ENCODE measurements around the gene DLG5. TPM values are rescaled to one million over a fixed set of nuclear protein-coding genes. Genes with fewer than 3 reads are reported as not detected.

DLG5 gene
- total RNA-seq, 3 donors from 2014 or later, result 43.0 to 192 (median 138) TPM

DNA sequence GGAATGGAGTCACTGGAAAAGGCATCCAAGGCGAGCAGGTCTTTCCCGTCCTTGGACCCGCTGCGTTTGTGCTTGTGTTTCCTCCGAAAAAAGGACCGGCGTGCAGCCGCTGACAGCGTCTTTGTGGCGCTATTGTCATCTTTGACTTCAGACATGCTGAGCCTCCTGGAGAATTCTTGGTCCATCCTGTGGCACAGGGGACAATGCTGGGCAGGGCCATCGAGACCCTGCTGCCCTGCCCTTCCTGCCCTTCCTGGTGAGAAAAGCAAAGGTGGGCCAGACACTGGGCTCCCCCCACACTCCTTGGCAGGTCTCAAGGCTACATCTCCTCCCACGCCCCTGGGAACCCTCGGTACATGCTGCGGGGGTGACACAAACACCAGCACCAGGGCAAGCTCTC lies 120.9 kb downstream of the DLG5 start:
- intact Hi-C loops (cut with DNase I; ENCODE audit: low total_unique reads), result no loop called here
- peaks cover 19% of the 10 kb centered on the region for H3K36me3 ChIP-seq
- no peaks in the 10 kb centered on the region for H3K27me3 ChIP-seq
- no peak overlapping the region for H3K4me3 ChIP-seq
- H3K4me1 ChIP-seq, result no peaks in the 10 kb centered on the region
- H3K9me3 ChIP-seq, result no peaks in the 10 kb centered on the region
- H3K27ac ChIP-seq, result no peak overlapping the region
- TF ChIP-seq POLR2AphosphoS5 (IDR thresholded peaks at IDR 0.05) (no peak), POLR2A (IDR thresholded peaks at IDR 0.05) (no peak)
- TF ChIP-seq, protein P1, sequence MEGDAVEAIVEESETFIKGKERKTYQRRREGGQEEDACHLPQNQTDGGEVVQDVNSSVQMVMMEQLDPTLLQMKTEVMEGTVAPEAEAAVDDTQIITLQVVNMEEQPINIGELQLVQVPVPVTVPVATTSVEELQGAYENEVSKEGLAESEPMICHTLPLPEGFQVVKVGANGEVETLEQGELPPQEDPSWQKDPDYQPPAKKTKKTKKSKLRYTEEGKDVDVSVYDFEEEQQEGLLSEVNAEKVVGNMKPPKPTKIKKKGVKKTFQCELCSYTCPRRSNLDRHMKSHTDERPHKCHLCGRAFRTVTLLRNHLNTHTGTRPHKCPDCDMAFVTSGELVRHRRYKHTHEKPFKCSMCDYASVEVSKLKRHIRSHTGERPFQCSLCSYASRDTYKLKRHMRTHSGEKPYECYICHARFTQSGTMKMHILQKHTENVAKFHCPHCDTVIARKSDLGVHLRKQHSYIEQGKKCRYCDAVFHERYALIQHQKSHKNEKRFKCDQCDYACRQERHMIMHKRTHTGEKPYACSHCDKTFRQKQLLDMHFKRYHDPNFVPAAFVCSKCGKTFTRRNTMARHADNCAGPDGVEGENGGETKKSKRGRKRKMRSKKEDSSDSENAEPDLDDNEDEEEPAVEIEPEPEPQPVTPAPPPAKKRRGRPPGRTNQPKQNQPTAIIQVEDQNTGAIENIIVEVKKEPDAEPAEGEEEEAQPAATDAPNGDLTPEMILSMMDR (IDR thresholded peaks at IDR 0.05), result no peak
- DNase-seq (ENCODE audit: low spot score in 2 of 2), result no peak

DNA sequence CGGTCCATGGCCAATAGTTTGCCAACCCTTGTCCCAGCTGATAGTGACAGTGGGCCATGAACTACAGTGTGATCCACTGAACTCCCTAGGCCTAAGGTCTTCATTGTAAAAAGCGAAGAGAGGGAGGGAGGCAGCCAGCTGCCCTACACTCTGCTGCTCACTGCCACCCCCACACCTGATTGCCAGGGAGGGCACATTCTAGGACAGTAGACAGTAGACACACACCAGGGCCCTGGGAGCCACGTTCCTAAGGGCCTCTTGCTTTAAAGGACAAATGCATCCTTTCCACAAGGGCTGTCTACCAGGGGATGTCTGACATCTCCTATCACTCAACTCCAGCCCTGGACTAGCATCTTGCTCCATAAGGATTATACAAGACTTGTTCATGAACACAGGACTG lies 122.2 kb downstream of the DLG5 start:
- Histone ChIP-seq H3K4me3 (no peak overlapping the region), H3K27ac (no peak overlapping the region), H3K9me3 (no peaks in the 10 kb centered on the region), H3K4me1 (no peaks in the 10 kb centered on the region), H3K36me3 (peaks cover 12% of the 10 kb centered on the region), H3K27me3 (no peaks in the 10 kb centered on the region)
- intact Hi-C loops (cut with DNase I; ENCODE audit: low total_unique reads), result no loop called here
- TF ChIP-seq POLR2A (IDR thresholded peaks at IDR 0.05), result no peak
- TF ChIP-seq, protein P1 (IDR thresholded peaks at IDR 0.05), result no peak
- TF ChIP-seq POLR2AphosphoS5 (IDR thresholded peaks at IDR 0.05), result no peak
- DNase-seq (ENCODE audit: low spot score in 2 of 2), result no peak

- DNase-seq (ENCODE audit: low spot score in 2 of 2), result no peak
- Histone ChIP-seq H3K27ac (no peak overlapping the region), H3K4me3 (no peak overlapping the region), H3K9me3 (no peaks in the 10 kb centered on the region), H3K4me1 (no peaks in the 10 kb centered on the region), H3K27me3 (no peaks in the 10 kb centered on the region), H3K36me3 (peaks cover 12% of the 10 kb centered on the region)
- TF ChIP-seq POLR2A (IDR thresholded peaks at IDR 0.05), result no peak
- TF ChIP-seq, protein P1 (IDR thresholded peaks at IDR 0.05), result no peak
- TF ChIP-seq POLR2AphosphoS5 (IDR thresholded peaks at IDR 0.05), result no peak
- intact Hi-C loops (cut with DNase I; ENCODE audit: low total_unique reads), result no loop called here
Observed at GRCh38 chr10:77801474-77802161, 124.9 kb downstream of the DLG5 start.

DNA sequence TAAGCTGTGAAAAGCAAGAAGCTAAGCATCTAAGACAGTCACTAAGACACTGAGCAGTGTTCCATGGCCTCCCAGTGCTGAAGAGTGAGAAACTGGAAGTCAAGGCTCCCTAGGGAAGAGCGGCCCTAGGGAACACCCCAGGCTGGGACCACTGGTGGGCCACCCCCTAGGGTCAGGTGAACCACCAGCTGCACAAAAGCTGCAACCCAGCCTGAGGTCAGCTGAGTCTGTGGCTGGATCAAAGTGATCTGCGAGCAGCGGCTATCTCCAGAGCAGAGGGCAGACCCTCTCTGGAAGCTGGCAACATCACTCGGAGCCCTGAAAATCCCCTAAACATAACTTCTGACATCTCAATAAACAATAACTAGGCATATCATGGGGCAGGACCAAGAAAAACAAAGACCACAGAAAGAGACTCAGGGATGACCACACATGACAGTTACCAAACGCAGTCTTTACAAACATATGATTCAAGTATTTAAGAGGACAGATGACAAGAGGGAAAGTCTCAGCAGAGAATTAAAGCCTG lies 125.8 kb downstream of the DLG5 start:
- DNase-seq (ENCODE audit: low spot score in 2 of 2), result no peak
- Histone ChIP-seq H3K27ac (no peak overlapping the region), H3K4me3 (no peak overlapping the region), H3K36me3 (peaks cover 11% of the 10 kb centered on the region), H3K4me1 (no peaks in the 10 kb centered on the region), H3K9me3 (no peaks in the 10 kb centered on the region), H3K27me3 (no peaks in the 10 kb centered on the region)
- intact Hi-C loops (cut with DNase I; ENCODE audit: low total_unique reads), result no loop called here
- TF ChIP-seq POLR2AphosphoS5 (IDR thresholded peaks at IDR 0.05), result no peak
- TF ChIP-seq POLR2A (IDR thresholded peaks at IDR 0.05), result no peak
- TF ChIP-seq, protein P1 (IDR thresholded peaks at IDR 0.05), result no peak

GRCh38 chr10:77800320-77800719 lies 126.2 kb downstream of the DLG5 start:
- no peak for DNase-seq (ENCODE audit: low spot score in 2 of 2)
- H3K36me3 ChIP-seq, result peaks cover 6% of the 10 kb centered on the region
- intact Hi-C loops (cut with DNase I; ENCODE audit: low total_unique reads), result no loop called here
- no peaks in the 10 kb centered on the region for H3K27me3 ChIP-seq
- H3K27ac ChIP-seq, result no peak overlapping the region
- H3K9me3 ChIP-seq, result no peaks in the 10 kb centered on the region
- H3K4me3 ChIP-seq, result no peak overlapping the region
- TF ChIP-seq, protein P1 (IDR thresholded peaks at IDR 0.05), result no peak
- no peak for TF ChIP-seq POLR2AphosphoS5 (IDR thresholded peaks at IDR 0.05)
- H3K4me1 ChIP-seq, result no peaks in the 10 kb centered on the region
